ENCODE results near the gene AIFM1. TPM values are rescaled to one million over a fixed set of nuclear protein-coding genes. Genes with fewer than 3 reads are reported as not detected.

The AIFM1 gene
- total RNA-seq, 1 experiment from 2014 or later, result 24.4 TPM

GRCh38 chrX:130176354-130176776 is 10.7 kb upstream of the AIFM1 start:
- no peak overlapping the region for H3K27ac ChIP-seq
- H3K36me3 ChIP-seq, result no peaks in the 10 kb centered on the region
- H3K27me3 ChIP-seq (replicated peaks), result no peaks in the 10 kb centered on the region
- DNase-seq (ENCODE audit: low read depth in 1 of 2, low spot score in 2 of 2), result no peak
- no peak overlapping the region for H3K4me3 ChIP-seq
- H3K4me1 ChIP-seq (replicated peaks), result peaks cover 21% of the 10 kb centered on the region
- H3K9me3 ChIP-seq (replicated peaks), result no peaks in the 10 kb centered on the region

DNA sequence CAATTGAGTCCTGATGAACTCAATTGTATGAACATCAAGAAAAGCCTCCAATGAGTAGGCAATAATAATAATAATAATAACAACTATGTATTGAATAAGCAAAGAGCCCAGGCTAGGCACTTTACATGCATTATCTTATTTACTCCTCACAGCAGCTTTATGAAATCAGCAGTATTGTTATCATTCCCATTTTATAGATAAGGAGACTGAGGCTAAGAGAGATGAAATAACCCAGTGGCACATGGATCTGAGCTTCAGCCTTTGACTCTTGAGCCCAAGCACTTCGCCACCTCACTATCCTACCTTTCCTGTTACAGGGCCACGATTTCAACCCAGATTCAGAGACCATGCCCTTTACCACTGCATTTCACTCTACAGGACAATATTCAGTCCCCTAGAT is 9.3 kb upstream of the AIFM1 start:
- Histone ChIP-seq H3K36me3 (no peaks in the 10 kb centered on the region), H3K4me1 (replicated peaks) (peaks cover 31% of the 10 kb centered on the region), H3K4me3 (no peak overlapping the region), H3K27me3 (replicated peaks) (no peaks in the 10 kb centered on the region), H3K9me3 (replicated peaks) (no peaks in the 10 kb centered on the region), H3K27ac (no peak overlapping the region)
- DNase-seq (ENCODE audit: low read depth in 1 of 2, low spot score in 2 of 2), result no peak

DNA sequence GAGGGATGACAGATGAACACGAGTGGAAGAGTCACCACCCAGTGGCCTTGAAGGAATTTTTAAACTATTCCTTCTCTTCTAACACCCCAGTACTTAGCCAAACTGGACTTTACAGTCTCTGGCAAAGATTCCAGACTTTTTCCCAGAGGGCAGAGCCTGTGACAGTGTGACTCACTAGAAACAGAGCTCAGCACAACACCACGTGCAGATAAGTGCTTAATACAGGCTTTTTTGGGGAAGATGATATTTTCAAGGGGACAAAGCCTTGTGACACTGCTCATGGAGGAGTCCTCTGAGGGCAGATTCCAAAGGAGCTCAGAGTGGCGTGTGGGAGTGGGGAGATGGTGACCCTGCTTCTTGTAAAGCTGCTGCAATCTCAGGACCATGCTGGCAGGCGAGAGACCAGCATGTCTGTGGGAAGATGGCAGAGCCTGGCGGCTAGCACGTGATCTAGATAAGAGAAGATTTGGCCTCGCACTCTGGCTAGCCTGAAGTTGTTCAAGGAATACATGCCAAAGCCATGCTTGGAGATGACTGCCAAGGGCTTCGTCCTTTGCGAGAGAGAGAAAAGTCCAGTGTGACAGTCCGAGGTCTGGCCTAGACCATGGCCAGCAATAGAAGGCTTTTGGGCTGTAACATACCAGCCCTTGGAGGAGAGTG is 8.5 kb upstream of the AIFM1 start:
- Histone ChIP-seq H3K27ac (peak overlapping the region; percentile 71), H3K9me3 (replicated peaks) (no peaks in the 10 kb centered on the region)

DNA sequence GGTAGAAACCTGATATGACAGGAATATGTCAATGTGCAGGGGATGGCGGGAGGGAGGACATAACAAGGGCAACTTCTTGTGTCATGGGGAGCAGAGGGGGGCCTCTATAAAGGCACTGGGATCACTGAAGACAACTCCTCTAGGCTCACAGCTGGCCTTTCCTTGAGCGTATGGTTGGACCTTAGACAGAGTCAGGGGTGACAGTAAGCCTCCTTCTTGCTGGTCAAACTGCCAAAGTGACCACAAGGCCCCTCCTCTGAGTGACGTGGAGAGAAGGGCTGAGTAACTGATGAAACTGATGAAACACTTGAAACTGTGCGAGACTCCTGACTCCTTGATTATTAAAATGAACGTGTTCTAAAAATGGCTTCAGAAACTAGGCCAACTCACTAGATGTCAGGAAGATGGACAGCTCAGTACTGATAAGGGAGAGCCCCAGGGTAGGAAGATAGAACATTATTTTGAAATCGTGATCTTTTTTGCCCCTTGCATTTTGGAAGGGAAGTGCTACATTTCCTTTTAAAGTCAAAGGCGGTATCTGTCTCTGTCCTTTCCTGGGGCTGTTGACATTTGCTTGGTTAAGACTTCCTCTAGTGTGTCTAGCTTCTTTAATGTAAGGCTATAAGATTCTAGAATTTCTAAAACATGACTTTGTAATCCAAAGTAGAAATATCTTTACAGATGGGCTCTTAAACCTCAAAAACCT is 7.7 kb upstream of the AIFM1 start:
- peak; percentile 52 to 55 for DNase-seq (ENCODE audit: low read depth in 1 of 2, low spot score in 2 of 2)
- no peaks in the 10 kb centered on the region for H3K9me3 ChIP-seq (replicated peaks)
- no peaks in the 10 kb centered on the region for H3K27me3 ChIP-seq (replicated peaks)
- no peak overlapping the region for H3K4me3 ChIP-seq
- H3K27ac ChIP-seq, result peak overlapping the region; percentile 71
- H3K4me1 ChIP-seq (replicated peaks), result peaks cover 31% of the 10 kb centered on the region
- no peaks in the 10 kb centered on the region for H3K36me3 ChIP-seq

More for the DNA sequence above, 8.5 kb upstream of the AIFM1 start:
- no peak overlapping the region for H3K4me3 ChIP-seq
- H3K4me1 ChIP-seq (replicated peaks), result peaks cover 31% of the 10 kb centered on the region
- H3K27me3 ChIP-seq (replicated peaks), result no peaks in the 10 kb centered on the region
- peak in 1 of 2 experiments; percentile 42 for DNase-seq (ENCODE audit: low read depth in 1 of 2, low spot score in 2 of 2)
- H3K36me3 ChIP-seq, result no peaks in the 10 kb centered on the region

DNA sequence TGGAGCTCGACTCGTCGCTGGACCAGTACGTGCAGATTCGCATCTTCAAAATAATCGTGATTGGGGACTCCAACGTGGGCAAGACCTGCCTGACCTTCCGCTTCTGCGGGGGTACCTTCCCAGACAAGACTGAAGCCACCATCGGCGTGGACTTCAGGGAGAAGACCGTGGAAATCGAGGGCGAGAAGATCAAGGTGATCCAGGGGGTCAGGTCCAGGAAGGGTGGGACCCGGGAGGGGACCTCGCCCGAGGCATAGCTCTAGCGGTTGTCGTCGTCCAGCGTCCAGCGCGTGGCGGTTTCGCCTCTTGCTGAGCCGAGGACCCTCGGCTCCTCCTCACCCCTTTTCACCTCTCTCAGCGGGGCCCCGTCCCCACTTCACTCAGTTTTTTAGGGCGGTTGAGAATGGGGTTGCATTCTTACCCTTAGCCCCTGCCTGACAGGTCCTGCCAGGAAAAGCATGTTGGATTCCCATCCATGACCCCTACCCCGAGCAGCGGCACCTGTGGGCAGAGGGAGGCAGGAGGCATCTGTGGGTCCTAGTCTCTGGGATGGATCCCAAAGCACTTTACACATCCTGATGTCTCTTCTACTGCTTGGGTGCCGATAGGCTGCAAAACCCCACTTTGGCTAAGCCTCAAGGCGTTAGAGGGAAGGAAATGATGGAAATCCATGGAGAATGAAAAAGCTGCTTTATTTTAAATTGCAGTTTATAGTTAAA is 6.6 kb upstream of the AIFM1 start:
- H3K9me3 ChIP-seq (replicated peaks), result no peaks in the 10 kb centered on the region

GRCh38 chrX:130171446-130172126 is 5.9 kb upstream of the AIFM1 start, which contains the start of gene RAB33A:
Gene RAB33A, plus strand, starts transcription at chrX:130171962. Its CDS starts 101 bp downstream, at chrX:130172063.
- no peaks in the 10 kb centered on the region for H3K36me3 ChIP-seq
- H3K4me3 ChIP-seq, result peak within 1 kb of the TSS; percentile 33
- no peaks in the 10 kb centered on the region for H3K27me3 ChIP-seq (replicated peaks)
- H3K27ac ChIP-seq, result peak within 1 kb of the TSS; percentile 71; the same call in 1 of the 2 replicates
- no peaks in the 10 kb centered on the region for H3K9me3 ChIP-seq (replicated peaks)
- peaks cover 39% of the 10 kb centered on the region for H3K4me1 ChIP-seq (replicated peaks)
- no peak for DNase-seq (ENCODE audit: low read depth in 1 of 2, low spot score in 2 of 2)

More for the DNA sequence above, 6.6 kb upstream of the AIFM1 start:
- no peaks in the 10 kb centered on the region for H3K36me3 ChIP-seq
- H3K4me1 ChIP-seq (replicated peaks), result peaks cover 32% of the 10 kb centered on the region
- no peak for DNase-seq (ENCODE audit: low read depth in 1 of 2, low spot score in 2 of 2)
- no peak overlapping the region for H3K27ac ChIP-seq
- H3K4me3 ChIP-seq, result no peak overlapping the region
- H3K27me3 ChIP-seq (replicated peaks), result no peaks in the 10 kb centered on the region

DNA sequence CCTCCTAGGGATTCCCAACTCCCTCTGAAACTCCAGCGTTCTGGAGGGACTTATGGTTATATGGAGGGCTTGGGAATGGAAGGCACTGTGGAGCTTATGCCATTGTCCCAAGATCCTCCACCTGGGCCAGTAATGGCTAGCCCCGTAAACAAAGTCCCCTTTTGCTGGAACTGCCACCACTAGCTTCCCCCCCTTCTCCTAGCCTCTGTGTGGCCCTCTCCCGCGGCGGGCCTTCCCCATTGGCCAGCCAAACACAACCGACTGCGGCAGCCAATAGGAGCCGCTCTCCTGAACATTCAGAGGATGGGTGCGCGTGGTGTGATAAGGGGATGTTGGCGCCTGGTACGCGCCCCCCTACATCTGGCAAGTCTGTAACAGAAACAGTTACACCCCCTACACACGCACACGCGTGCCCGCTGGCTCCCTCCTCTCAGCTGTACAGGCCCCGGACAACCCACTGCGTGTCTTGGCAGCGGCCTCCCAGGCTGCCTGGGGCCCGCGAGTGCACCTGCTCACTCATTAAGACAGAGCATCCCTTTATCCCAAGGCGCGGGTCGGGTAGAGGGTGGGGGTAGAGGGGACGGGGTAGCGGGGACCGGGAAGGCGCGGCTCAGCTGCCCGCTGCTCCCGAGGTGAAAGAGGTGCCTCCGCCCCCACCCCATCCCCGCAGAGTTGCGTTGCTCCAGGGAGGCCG is 5.3 kb upstream of the AIFM1 start:
- no peak overlapping the region for H3K27ac ChIP-seq
- H3K4me3 ChIP-seq, result peak overlapping the region; percentile 33
- no peaks in the 10 kb centered on the region for H3K27me3 ChIP-seq (replicated peaks)
- peaks cover 41% of the 10 kb centered on the region for H3K4me1 ChIP-seq (replicated peaks)
- H3K36me3 ChIP-seq, result no peaks in the 10 kb centered on the region
- no peaks in the 10 kb centered on the region for H3K9me3 ChIP-seq (replicated peaks)
- DNase-seq (ENCODE audit: low read depth in 1 of 2, low spot score in 2 of 2), result no peak

DNA sequence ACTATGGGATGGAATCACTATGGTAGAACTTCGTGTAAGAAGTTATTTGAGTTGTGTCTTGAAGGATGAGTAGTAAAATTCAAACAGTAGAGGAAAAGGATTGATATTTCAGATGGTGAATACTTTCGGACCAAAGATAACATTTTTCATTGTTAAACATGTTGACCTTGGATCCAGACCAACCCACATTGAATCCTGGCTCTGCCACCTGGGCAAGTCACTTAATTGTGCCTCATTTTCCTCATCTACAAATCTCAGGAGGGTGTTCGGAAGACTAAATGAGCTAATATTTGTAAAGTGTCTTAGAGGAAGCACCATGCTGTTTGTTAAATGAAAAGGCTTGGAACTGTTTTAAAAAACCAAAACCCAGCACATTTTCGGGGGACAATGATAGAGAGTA is 1.4 kb upstream of the AIFM1 start:
- Histone ChIP-seq H3K27me3 (replicated peaks) (no peaks in the 10 kb centered on the region), H3K36me3 (no peaks in the 10 kb centered on the region), H3K27ac (0 out of 2 replicates have a peak overlapping the region, but pooled peaks have one; percentile 90), H3K9me3 (replicated peaks) (no peaks in the 10 kb centered on the region), H3K4me3 (peak overlapping the region; percentile 72), H3K4me1 (replicated peaks) (peaks cover 30% of the 10 kb centered on the region)
- no peak for DNase-seq (ENCODE audit: low read depth in 1 of 2, low spot score in 2 of 2)

GRCh38 chrX:130166503-130166777 is 799 bp upstream of the AIFM1 start:
- no peaks in the 10 kb centered on the region for H3K27me3 ChIP-seq (replicated peaks)
- no peaks in the 10 kb centered on the region for H3K36me3 ChIP-seq
- DNase-seq (ENCODE audit: low read depth in 1 of 2, low spot score in 2 of 2), result no peak
- peaks cover 26% of the 10 kb centered on the region for H3K4me1 ChIP-seq (replicated peaks)
- no peaks in the 10 kb centered on the region for H3K9me3 ChIP-seq (replicated peaks)
- peak overlapping the region; percentile 90 for H3K27ac ChIP-seq
- H3K4me3 ChIP-seq, result peak overlapping the region; percentile 72

GRCh38 chrX:130165181-130165702 is 399 bp downstream of the AIFM1 start:
- peak in 1 of 2 experiments; percentile 36 for DNase-seq (ENCODE audit: low read depth in 1 of 2, low spot score in 2 of 2)
- Histone ChIP-seq H3K9me3 (replicated peaks) (no peaks in the 10 kb centered on the region), H3K27ac (peak overlapping the region; percentile 90), H3K4me1 (replicated peaks) (peaks cover 16% of the 10 kb centered on the region), H3K27me3 (replicated peaks) (no peaks in the 10 kb centered on the region), H3K4me3 (peak overlapping the region; percentile 72), H3K36me3 (no peaks in the 10 kb centered on the region)

- Histone ChIP-seq H3K27me3 (replicated peaks) (no peaks in the 10 kb centered on the region), H3K4me1 (replicated peaks) (peaks cover 16% of the 10 kb centered on the region), H3K4me3 (no peak overlapping the region), H3K9me3 (replicated peaks) (no peaks in the 10 kb centered on the region), H3K36me3 (no peaks in the 10 kb centered on the region), H3K27ac (no peak overlapping the region)
- DNase-seq (ENCODE audit: low read depth in 1 of 2, low spot score in 2 of 2), result no peak
These were observed 2.2 kb downstream of the AIFM1 start for GRCh38 chrX:130163398-130163797.

DNA sequence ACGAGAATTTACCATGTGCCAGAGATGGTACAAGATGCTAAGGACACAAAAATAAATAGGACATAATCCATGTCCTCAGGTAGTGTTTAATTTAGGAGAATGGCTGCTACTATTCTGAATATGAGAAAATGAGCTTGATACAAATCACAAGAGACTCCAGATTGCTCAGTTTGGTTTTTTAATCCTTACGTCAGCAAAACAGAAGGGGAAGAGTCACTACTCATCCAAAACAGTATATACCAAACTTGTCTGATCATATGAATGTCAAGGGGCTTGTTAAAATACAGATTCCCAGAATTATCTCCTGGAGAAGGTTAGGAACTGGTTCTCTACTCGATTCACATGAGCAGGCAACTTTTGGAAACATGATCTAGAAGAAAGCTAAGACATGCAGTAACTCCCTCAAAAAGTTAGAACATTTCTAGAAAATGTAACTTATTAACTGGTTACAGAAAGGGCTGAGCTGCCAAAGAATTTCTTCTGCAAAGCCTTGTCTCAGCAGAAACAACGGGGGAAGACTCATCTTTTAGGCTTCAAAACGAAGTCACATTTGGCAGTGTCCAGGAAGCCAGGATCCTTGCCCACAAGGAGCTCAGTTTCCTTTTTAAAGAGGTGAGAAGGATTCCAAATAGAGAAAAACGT is 3.4 kb downstream of the AIFM1 start:
- H3K27me3 ChIP-seq (replicated peaks), result no peaks in the 10 kb centered on the region
- H3K27ac ChIP-seq, result no peak overlapping the region
- H3K4me3 ChIP-seq, result no peak overlapping the region
- no peak for DNase-seq (ENCODE audit: low read depth in 1 of 2, low spot score in 2 of 2)
- H3K9me3 ChIP-seq (replicated peaks), result no peaks in the 10 kb centered on the region
- no peaks in the 10 kb centered on the region for H3K36me3 ChIP-seq
- peaks cover 13% of the 10 kb centered on the region for H3K4me1 ChIP-seq (replicated peaks)
